Measurements from ENCODE around the gene ADAMTS6. TPM values are rescaled to one million over a fixed set of nuclear protein-coding genes. Genes with fewer than 3 reads are reported as not detected.

Gene ADAMTS6
- polyA plus RNA-seq, 1 experiment, result 28.0 TPM

GRCh38 chr5:65479527-65479926 is 2.2 kb downstream of the ADAMTS6 start:
- DNase-seq (ENCODE audit: low read depth), result no peak
- CTCF ChIA-PET, result interaction anchor here (1.1 to 1.5 kb wide), 3 partner anchors 46 to 844 kb away, joined by 3 read pairs; no protein-coding TSS in a partner anchor
- POLR2A ChIA-PET, result interaction anchor here (1.1 to 1.4 kb wide), 2 partner anchors 217 to 280 kb away, joined by 3 read pairs; no protein-coding TSS in a partner anchor
- no peak for TF ChIP-seq CTCF (IDR thresholded peaks at IDR 0.05; ENCODE audit: insufficient read depth, low read depth, low read length)
- Histone ChIP-seq H3K4me3 (ENCODE audit: low read depth, low read length) (peak overlapping the region; percentile 56), H3K27me3 (ENCODE audit: control insufficient read depth, insufficient read depth, low read length) (no peaks in the 10 kb centered on the region), H3K36me3 (ENCODE audit: control insufficient read depth, insufficient read depth, low read length) (no peaks in the 10 kb centered on the region)

- ChIA-PET POLR2A (interaction anchor here (0.7 to 1.4 kb wide), 2 partner anchors 16 to 278 kb away, joined by 3 read pairs; no protein-coding TSS in a partner anchor), CTCF (interaction anchor here (1.5 kb wide), 1 partner anchor 842 kb away, joined by 3 read pairs; no protein-coding TSS in a partner anchor)
- no peak overlapping the region; the same call in 1 of the 2 replicates for H3K4me3 ChIP-seq (ENCODE audit: low read depth, low read length)
Observed at GRCh38 chr5:65478336-65478735, 3.4 kb downstream of the ADAMTS6 start.

GRCh38 chr5:65475895-65476294 is 5.8 kb downstream of the ADAMTS6 start:
- DNase-seq (ENCODE audit: low read depth), result no peak
- TF ChIP-seq CTCF (IDR thresholded peaks at IDR 0.05; ENCODE audit: insufficient read depth, low read depth, low read length), result no peak
- ChIA-PET POLR2A (no interaction called here), CTCF (no interaction called here)
- Histone ChIP-seq H3K4me3 (ENCODE audit: low read depth, low read length) (no peak overlapping the region), H3K36me3 (ENCODE audit: control insufficient read depth, insufficient read depth, low read length) (no peaks in the 10 kb centered on the region), H3K27me3 (ENCODE audit: control insufficient read depth, insufficient read depth, low read length) (no peaks in the 10 kb centered on the region)

More at GRCh38 chr5:65478336-65478735, 3.4 kb downstream of the ADAMTS6 start:
- DNase-seq (ENCODE audit: low read depth), result no peak
- TF ChIP-seq CTCF (IDR thresholded peaks at IDR 0.05; ENCODE audit: insufficient read depth, low read depth, low read length), result no peak
- Histone ChIP-seq H3K36me3 (ENCODE audit: control insufficient read depth, insufficient read depth, low read length) (no peaks in the 10 kb centered on the region), H3K27me3 (ENCODE audit: control insufficient read depth, insufficient read depth, low read length) (no peaks in the 10 kb centered on the region)

- no peaks in the 10 kb centered on the region for H3K36me3 ChIP-seq (ENCODE audit: control insufficient read depth, insufficient read depth, low read length)
- no peaks in the 10 kb centered on the region for H3K27me3 ChIP-seq (ENCODE audit: control insufficient read depth, insufficient read depth, low read length)
- DNase-seq (ENCODE audit: low read depth), result no peak
- ChIA-PET POLR2A (no interaction called here), CTCF (no interaction called here)
- TF ChIP-seq CTCF (IDR thresholded peaks at IDR 0.05; ENCODE audit: insufficient read depth, low read depth, low read length), result no peak
- H3K4me3 ChIP-seq (ENCODE audit: low read depth, low read length), result no peak overlapping the region
Observed at GRCh38 chr5:65475336-65475735, 6.4 kb downstream of the ADAMTS6 start.

GRCh38 chr5:65474130-65474711 is 7.5 kb downstream of the ADAMTS6 start:
- H3K36me3 ChIP-seq (ENCODE audit: control insufficient read depth, insufficient read depth, low read length), result no peaks in the 10 kb centered on the region
- no peaks in the 10 kb centered on the region for H3K27me3 ChIP-seq (ENCODE audit: control insufficient read depth, insufficient read depth, low read length)
- no peak for DNase-seq (ENCODE audit: low read depth)
- ChIA-PET CTCF (interaction anchor here (0.7 to 0.8 kb wide), 2 partner anchors 14 to 20 kb away, joined by 3 read pairs; no protein-coding TSS in a partner anchor), POLR2A (no interaction called here)
- no peak overlapping the region for H3K4me3 ChIP-seq (ENCODE audit: low read depth, low read length)
- TF ChIP-seq CTCF (IDR thresholded peaks at IDR 0.05; ENCODE audit: insufficient read depth, low read depth, low read length), result no peak

Data from BJ (cell line).